HG02798 (cell line): ENCODE data around the gene PRKN.

Experiments used
- ATAC-seq: cut with Tn5 transposase; IDR thresholded peaks from one replicate; pipeline ENCODE4 v1.9.1; 2021; ENCODE audit warnings: mild to moderate bottlenecking; ENCODE audit not compliant: unreplicated experiment, poor library complexity

PRKN gene

GRCh38 chr6:161732594-161732993 is 995.0 kb downstream of the PRKN start:
- ATAC-seq, result no peak

- ATAC-seq, result no peak
Observed at GRCh38 chr6:161727083-161727833, 1000.3 kb downstream of the PRKN start.

- no peak for ATAC-seq
Observed at GRCh38 chr6:161722394-161722793, 1005.2 kb downstream of the PRKN start.

GRCh38 chr6:161721511-161721910 is 1006.1 kb downstream of the PRKN start:
- no peak for ATAC-seq

- no peak for ATAC-seq
Observed at GRCh38 chr6:161716176-161716575, 1011.4 kb downstream of the PRKN start.

GRCh38 chr6:161711938-161712337 is 1015.6 kb downstream of the PRKN start:
- no peak for ATAC-seq

- no peak for ATAC-seq
Observed at GRCh38 chr6:161711515-161711914, 1016.1 kb downstream of the PRKN start.

GRCh38 chr6:161710698-161711097 is 1016.9 kb downstream of the PRKN start:
- ATAC-seq, result no peak

GRCh38 chr6:161701056-161701455 is 1026.5 kb downstream of the PRKN start:
- ATAC-seq, result no peak

GRCh38 chr6:161696801-161697200 is 1030.8 kb downstream of the PRKN start:
- ATAC-seq, result no peak

- no peak for ATAC-seq
Observed at GRCh38 chr6:161694995-161695394, 1032.6 kb downstream of the PRKN start.

GRCh38 chr6:161686655-161687054 is 1040.9 kb downstream of the PRKN start:
- no peak for ATAC-seq

GRCh38 chr6:161684731-161685475 is 1042.7 kb downstream of the PRKN start:
- ATAC-seq, result no peak

GRCh38 chr6:161683400-161683799 is 1044.2 kb downstream of the PRKN start:
- ATAC-seq, result no peak

GRCh38 chr6:161682982-161683381 is 1044.6 kb downstream of the PRKN start:
- no peak for ATAC-seq

GRCh38 chr6:161679980-161680538 is 1047.5 kb downstream of the PRKN start:
- no peak for ATAC-seq

GRCh38 chr6:161677188-161677587 is 1050.4 kb downstream of the PRKN start:
- ATAC-seq, result no peak

GRCh38 chr6:161676586-161676985 is 1051.0 kb downstream of the PRKN start:
- ATAC-seq, result peak; percentile 61

- ATAC-seq, result no peak
Observed at GRCh38 chr6:161674930-161675682, 1052.5 kb downstream of the PRKN start.

- no peak for ATAC-seq
Observed at GRCh38 chr6:161673026-161673425, 1054.5 kb downstream of the PRKN start.

GRCh38 chr6:161671117-161671516 is 1056.4 kb downstream of the PRKN start:
- ATAC-seq, result no peak
